GM21717 (cell line): ENCODE results near the gene GIGYF1.

ENCODE experiments used
- ATAC-seq: cut with Tn5 transposase; IDR thresholded peaks from one replicate; pipeline ENCODE4 v1.9.1; 2021; ENCODE audit warnings: mild to moderate bottlenecking, moderate library complexity; ENCODE audit not compliant: unreplicated experiment

Gene GIGYF1

DNA sequence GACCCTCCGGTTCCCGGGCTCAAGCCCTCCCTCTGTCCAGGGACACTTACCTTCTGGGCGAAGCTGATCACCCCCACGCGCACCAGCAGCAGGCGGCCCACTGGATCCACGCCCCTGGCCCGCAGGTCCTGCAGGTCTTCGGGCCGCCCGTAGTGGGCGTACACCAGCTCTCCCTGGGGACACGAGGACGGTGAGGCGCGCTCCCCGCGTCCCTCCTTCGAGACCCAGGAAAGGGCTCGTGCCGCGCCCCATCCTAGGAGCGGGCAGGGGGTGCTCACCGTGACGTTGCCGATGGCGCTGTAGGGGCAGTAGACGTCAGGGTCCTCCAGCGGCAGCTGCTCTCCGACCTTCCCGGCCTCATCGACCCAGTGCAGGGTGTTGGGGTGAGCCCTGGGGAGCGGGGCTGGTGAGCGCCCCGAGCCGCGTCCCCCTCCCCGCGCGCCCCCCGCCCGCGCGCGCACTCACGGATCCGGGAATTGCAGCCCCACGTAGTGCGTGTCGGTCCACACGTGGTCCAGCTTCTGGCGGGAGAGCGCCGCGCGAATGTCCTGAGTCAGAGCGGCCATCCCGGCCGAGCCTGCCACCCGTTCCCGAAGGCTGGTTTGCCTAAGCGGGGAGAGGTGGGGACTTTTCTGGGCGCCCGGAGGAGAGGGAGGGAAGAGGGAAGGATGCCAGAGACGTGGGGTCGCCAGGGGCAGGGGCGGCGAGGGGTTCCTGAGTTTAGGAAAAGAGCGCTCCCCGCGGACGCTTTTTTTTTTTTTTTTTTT is 60.9 kb downstream of the GIGYF1 start:
- no peak for ATAC-seq

DNA sequence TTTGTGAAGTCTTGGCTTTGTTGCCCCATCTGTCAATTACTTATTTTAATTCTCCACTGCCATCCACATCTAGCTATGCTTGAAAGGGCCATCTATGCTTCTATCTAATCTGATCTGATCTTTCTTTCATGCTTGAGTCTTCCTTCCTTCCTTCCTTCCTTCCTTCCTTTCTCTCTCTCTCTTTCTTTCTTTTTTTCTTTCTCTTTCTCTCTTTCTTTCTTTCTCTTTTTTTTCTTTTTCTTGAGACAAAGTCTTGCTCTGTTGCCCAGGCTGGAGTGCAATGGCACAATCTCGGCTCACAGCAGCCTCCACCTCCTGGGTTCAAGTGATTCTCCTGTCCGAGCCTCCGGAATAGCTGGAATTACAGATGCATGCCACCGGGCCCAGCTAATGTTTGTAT is 64.0 kb downstream of the GIGYF1 start:
- ATAC-seq: no peak
